NCI-H510A treated with DMSO at 0.1 percent for 48 hours (cell line): ENCODE measurements around the gene FRRS1L.

Experiments
- DNase-seq: peaks from one replicate; lab custom pipeline; 2025; lab: John Stamatoyannopoulos, UW

FRRS1L gene

DNA sequence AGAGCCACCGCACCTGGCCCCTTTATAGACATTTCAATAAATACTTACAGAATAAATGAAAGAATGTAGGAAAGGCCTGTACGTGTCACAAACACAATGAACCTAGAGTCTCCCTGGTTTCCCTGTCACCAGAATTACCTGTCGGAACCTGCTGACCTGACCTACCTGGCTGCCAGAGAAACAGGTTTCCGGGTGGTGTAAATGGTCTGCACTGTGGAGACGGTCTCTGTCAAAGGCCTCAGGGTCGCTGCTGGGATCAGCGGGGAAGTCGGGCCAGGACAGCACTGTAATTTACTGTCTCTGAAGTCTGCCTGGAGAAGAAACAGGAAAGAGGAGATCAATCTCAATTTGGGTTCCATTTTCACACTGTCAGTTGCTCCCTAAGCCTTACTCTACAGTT lies 9.3 kb upstream of the FRRS1L start:
- DNase-seq, result no peak

DNA sequence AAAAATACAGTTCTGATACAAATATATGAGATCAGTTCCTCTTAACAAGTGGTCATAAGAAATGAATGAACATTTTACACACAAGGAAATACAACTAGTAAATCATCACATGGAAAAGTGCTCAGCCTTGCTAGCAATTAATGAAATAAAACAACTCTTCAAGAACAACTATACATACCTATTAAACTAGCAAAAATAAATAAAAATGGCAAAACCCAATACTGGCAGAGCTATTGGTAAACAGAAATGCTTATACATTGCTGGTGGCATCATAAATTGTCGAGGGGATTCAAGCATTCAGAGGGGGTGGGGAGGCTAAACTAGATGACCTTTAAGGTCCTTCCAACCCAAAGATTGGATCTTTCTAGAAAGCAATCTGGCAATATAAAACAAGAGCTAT lies 5.9 kb upstream of the FRRS1L start:
- DNase-seq, result no peak

DNA sequence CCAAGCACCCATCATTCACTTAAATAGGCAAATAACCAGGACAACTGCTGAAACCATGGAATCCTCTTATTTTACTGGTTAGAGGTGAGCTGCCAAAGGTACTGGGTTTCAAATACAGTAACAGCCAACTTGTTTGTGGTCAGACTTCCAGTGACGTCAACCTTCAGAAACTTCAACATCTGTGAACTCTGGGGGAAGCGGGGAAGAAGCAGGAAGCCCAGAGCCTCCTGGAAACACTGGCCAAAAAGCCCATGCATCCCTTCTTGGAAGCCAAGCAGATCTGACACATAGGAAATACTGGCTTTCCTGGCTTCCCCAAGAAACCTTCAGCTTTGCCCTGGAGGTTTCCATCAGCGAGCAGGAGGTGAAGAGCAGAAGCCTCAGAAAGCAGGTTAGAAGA lies 4.9 kb upstream of the FRRS1L start:
- DNase-seq, result no peak

DNA sequence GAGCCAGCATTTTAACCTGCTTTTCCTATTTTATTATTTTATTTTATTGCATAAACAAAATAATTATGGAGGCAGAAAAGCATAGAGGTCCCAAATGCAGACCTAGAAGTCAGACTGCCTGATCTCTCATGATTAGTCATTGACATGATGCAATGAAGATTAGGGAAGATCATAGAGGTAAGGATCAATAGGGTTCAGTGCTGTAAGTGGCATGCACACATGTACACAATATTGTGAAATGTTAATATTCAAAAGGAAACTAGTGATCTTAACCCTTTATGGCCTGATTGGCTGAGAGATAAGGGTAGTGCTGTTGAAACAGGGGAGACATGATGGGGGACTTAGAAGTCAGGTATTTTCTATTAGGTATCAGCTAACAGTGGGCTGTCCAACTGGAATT lies 1.1 kb upstream of the FRRS1L start:
- no peak for DNase-seq

DNA sequence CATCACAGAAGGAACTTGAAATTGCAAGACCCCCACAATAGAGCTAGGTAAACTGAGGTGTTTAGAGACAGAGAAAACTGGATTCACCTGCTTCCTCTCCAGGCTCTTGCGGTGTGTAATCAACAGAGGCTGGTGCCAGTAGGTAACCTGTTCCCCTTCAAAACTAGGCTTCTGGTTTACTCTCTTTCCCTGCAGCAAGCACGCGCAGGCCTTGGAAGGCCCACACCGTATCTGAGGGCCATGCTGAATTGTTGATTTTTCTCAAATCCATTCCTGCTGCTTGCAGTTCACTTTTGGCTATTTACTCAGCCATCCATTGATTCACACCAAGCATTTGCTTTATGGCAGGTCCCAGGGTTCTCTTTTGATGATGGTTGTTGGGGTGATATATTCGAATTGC lies 667 bp upstream of the FRRS1L start:
- DNase-seq, result peak; percentile 7

DNA sequence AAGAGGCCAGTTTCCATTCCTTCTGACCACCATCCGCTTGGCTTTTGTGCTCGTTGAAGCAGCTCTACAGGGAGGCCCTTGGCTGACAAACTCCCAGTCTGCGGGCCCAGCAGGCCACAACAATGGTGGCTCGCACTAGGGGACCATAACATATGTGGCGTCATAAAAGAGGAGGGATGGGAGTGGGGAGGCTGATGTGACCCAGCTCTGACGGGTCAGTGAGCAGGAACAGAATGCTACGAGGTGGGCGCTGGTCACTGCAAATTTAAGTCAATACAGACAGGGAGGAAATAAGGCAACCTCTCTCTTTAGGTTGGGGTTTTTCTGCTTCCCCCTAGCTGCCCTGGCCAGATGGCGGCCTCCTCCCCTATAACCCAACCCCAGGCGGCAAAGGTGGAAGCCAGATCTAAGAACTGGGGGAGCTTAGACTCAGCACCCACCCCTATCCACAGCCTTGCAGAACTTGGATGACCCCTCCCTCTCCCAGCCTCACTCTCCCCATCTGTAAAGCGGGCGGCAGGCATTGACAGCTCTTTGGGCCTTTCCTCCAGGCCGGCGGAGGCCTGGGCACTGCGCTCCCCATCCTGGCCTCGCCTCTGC lies 778 bp downstream of the FRRS1L start:
- no peak for DNase-seq

DNA sequence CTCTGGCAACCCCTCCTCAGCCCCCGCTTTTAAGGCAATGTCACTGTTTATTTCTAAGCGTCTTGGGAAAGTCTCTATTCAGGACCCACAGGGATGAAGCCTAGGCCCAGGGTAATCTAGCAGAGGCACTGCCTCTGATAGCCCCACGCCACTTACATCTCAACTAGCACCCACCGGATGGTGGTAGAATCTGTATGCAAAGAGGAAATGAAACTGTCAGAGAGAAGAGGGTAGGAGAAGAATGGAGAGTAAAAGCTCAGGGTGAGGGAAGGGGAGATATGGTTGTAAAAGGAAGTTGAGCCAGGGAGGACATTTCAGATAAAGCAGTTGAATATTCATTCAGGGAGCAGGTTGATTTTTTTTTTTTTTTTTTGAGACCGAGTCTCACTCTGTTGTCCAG lies 3.0 kb downstream of the FRRS1L start:
- DNase-seq, result no peak

DNA sequence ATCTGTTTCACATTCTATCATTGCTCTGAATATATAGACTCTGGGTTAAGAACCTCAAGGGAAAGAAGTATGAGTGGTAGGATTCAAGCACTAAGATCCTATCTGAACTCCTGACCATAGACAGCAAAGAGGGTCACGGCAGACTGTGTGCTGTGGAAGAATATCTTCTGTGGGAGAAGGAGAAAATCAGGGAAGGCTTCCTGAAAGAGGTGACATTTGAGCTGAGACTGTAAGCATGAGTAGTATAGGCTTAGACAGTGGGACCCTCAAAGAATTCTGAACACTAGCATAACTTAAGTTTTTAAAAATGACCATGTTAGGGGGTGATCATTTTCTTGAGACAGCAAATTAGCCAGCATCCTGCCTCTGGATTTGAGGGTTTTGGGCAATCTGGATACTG lies 3.9 kb downstream of the FRRS1L start:
- DNase-seq, result no peak

DNA sequence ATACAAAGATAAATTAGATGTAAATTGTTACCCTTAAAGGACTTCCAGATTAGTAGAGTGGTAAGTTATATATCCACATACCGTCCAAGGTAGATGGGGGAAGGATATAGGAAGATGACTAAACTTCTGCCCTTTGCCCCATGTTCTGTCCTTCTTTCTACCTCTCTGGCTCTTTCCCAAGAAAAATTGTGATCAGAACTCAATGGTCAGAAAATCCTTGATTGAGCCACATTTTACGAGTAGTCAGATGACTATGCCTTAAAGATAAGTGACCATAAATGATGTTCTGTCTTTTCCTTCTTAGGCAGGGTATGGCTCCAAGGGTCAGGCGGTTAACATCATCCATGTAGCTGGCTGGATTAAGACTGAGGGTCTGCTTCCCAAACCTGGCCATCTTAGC lies 4.4 kb downstream of the FRRS1L start:
- no peak for DNase-seq

DNA sequence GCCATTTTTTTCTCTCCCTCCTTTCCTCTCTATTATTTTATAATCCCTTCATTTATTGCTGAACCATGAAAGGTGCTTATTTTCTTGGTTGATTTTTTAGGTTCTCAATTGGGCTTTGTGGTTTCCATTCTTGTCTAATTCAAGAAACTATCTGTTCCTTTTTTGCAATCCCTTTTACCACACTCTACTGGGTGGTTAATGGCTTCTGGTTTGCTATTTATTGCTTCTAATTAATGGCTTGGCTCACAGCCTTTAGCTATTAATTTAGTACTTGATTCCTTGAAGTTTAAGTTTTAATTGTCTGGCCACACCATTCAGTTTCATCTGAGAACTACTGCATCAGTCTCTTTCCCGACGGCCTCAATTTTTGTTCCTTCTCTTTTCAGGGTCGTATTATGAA lies 5.6 kb downstream of the FRRS1L start:
- DNase-seq, result no peak

DNA sequence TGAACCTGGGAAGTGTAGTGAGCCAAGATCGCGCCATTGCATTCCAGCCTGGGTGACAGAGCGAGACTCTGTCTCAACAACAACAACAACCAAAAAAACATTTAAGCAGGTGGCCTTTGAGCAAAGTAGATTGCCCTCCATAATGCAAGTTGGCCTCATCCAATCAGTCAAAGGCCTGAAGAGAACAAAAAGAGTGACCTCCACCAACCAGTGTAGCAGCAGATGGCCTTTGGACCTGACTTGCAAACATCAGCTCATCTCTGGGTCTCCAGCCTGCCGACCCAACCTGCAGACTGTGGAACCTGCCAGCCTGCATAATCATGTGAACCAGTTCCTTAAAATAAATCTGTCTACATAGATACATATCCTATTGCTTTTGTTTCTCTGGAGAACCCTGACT lies 7.5 kb downstream of the FRRS1L start:
- no peak for DNase-seq

DNA sequence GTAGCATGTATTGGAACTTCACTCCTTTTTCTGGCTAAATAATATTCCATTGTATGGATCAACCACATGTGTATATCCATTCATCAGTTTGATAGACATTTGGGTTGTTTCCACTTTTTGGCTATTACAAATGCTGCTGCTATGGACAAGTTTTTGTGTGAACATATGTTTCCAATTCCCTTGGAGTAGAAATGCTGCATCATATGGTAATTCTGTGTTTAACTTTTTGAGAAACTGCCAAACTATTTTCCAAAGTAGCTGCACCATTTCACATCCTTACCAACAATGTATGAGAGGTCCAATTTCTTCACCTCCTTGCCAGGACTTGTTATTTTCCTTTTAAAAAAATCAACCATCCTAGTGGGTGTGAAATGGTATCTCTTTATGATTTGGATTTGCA lies 8.4 kb downstream of the FRRS1L start:
- no peak for DNase-seq

DNA sequence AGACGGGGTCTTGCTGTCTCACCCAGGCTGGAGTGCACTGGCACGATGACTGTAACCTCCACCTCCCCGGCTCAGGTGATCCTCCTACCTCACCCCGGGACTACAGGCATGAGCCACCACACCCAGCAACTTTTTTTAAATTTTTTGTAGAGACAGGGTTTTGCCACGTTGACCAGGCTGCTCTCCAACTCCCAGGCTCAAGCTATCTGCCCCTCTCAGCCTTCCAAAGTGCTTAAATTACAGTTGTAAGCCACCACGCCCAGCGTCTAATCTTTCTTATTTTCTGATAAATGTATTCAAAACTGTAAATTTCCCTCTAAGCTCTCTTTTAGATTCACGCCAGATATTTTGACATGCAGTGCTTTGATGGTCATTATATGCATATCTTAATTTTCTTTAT lies 10.3 kb downstream of the FRRS1L start:
- no peak for DNase-seq

DNA sequence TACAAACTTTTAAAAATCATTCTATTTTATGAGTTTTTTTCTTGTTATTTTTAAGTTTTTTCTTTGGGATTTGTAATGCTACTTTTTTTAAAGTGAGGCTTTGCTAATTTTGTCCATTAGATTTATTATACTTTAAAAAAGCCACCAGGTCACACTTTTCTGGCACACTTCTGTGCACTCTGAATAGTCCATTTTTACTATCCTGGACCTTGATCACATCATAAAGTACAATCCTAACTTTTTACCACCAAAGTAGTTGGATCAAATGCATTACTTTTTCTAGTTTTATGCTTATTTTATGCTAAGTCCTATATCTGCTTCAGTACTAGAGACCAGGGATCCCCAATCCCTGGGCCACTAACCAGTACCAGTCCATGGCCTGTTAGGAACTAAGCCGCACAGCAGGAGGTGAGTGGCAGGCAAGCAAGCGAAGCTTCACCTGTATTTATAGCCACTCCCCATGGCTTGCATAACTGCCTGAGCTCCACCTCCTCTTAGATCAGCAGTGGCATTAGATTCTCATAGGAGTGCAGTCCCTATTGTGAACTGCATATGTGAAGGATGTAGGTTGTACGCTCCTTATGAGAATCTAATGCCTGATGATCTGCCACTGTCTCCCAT lies 16.0 kb downstream of the FRRS1L start:
- peak; percentile 7 for DNase-seq

DNA sequence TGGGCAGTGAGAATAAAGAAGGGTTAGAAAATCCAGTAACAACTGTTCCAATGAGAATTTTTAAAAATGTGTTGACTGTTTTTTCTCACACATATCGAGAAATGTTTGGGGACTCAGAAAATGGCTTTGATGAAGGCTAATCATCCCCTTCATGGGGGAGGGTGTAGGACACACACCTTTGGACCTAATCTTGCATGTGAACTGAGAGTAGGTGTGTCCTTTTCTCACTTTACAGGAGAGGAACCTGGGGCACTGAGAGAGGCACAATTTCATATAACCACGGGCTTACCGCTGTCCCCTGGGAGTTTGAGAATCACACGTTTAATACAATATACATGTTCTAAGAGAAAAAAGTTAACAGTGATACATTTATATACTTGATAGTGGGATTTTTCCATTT lies 17.3 kb downstream of the FRRS1L start:
- no peak for DNase-seq

DNA sequence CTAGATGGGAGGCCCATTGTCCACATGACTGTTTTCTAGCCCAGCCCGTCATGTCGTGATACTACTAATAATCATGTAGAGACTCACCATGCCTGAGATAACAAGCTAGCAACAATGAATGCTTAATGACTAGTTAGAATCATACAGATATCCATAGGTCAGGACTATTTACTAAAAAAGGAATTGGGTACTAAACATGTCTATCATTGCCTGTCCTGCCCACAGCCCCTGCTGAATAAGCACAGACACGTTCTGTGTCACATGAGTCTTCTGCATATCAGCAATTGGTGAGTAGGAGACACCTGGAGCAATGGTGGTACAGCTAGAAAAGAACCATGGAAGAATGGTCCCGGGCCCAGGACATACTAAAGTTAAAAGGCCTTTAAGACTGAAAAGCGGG lies 18.0 kb downstream of the FRRS1L start:
- no peak for DNase-seq

DNA sequence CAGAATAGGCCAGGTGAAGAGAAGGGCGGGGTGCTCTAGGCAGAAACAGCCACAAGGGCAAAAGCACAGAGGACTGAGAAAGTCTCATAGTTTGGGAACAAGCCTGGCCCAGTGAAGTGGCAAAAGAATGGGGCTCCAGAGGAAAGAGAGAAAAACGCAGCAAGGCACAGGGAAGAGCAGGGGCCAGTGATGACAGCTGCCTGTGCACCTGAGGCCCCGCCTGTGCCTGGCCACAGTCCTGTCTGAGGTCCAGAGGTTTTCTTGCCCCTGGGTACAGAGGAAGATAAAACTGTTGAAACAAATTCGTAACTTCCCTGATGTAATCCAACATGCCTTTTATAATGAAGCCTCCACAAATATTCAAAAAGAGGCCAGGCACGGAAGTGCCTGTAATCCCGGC lies 22.0 kb downstream of the FRRS1L start:
- no peak for DNase-seq

DNA sequence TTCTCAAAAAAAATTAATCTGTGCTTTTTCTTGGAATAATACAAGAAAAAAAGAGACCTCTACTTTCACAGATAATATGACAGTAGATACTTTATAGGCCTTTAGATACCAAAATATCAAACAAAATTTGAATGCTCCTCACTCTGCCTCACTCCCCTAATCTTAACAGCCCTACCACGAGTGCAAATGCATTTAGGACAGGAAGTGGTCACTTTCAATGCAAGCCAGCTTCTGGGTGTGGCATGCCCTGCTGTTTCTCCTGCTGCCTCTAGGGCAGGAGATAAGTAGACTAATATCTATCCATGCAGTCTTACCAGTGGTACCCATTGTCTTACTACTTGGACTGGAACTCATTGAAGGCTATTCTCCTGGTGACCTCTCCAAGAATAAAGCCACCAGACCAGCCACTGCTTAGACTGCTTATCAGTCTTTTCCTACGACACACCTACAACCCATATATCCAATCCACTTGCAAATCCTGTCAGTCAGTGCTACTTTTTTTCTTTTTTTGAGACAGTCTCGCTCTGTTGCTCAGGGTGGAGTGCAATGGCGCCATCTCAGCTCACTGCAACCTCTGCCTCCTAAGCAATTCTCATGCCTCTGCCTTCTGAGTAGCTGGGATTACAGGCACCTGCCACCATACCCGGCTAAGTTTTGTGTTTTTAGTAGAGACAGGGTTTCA lies 23.0 kb downstream of the FRRS1L start:
- DNase-seq, result peak; percentile 27

DNA sequence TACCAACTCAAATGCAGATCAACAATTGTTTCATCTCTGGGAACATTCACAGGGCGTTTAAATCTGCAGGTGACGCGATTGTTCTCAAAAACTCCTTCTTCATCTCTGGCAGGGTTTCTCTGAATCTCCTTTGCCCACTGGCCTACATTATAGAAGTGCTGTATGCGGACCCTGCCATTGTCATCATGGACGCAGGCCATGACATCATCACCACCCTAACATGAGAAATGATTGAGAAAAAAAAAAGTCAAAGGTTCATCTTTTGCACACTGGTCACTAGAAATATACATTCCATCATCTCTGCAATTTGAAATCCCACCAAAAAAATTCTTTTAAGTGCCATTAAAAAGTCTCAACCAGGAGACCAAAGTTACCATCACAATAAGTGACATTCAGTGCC lies 25.7 kb downstream of the FRRS1L start:
- no peak for DNase-seq

DNA sequence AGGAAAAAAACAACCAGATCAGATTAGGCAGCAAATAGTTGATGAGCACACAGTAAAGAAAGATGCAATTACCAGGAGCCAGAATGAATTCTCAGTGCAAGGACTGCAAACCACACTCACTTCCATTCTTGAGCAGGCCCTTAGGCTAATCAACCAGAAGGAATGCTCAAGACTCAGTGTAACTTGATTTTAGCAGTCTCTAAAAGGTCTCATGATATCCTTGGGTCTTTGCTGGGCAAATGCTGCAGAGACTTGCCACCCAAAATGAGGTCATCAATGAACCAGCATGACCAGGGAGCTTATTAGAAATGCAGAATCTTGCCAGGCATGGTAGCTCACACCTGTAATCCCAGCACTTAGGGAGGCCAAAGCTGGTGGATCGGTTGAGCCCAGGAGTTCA lies 27.2 kb downstream of the FRRS1L start:
- DNase-seq, result no peak

DNA sequence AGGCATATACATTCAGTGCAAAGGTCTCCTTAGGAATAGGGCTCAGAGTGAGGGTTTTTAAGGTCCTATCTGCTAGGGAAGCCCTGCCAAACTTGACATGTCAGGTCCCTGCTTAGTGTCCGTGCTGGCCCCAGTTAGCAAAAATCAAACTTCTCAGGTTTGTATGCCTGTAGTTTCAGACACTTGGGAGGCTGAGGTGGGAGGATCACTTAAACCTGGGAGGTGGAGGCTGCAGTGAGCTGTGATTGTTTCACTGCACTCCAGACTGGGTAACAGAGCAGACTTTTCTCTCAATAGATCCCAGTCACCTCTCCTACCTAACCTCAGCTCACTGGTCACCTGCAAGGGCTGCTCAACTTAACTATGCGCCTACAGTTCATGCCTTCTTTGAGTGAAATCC lies 28.6 kb downstream of the FRRS1L start:
- no peak for DNase-seq

DNA sequence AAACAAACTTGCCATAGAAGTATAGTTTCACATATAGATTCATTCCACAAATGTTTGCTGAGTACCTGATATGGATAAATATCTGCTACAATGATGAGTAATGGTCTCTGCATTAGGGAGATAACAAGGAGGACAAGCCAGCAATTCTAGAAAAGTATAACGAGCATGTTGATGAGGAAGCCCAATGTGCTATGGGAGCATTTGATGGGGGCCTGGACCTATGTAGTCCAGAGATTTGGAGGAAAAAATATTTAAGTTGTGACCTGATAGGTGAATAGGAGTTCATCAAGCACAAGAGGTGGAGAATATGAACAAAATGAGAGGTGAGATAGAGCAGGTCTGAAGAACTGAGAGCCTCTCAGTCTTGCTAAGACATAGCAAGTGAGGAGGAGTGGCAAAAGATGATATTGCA lies 32.9 kb downstream of the FRRS1L start:
- DNase-seq, result no peak

DNA sequence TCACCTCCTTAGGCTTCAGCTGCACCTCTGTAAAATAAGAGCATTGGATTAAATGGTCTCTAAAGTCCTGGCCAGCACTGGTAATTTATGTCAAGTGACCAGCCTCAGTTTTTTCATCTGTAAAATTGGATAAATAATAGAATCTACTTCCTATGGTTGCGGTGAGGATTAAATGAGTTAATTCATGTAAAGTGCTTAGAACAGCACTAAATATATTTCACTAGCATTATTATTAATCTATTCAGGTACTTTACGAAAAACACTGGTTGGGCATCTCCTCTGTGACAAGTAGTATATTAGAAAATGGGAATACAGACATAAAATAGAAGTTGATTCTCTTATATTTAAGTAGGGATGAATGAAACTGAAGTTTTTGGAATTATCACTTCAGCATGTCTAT lies 33.5 kb downstream of the FRRS1L start:
- no peak for DNase-seq

DNA sequence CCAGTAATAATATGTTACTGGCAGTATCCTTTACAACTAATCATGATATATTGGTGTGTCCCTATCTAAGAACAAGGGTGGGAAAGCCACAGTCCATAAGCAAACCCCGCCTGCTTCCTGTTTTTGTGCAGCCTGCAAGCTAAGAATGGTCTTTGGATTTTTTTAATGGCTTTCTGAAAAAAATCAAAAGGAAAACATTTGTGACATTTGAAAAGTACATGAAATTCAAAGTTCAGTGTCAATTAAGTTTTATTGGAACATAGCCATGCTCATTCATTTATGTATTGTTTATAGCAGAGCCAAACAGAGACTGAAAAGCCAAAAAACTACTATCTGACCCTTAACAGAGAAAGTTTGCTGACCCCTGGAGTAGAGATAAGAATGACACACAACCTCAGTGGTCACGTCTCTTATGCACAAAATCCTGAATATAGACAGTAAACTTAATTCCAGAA lies 34.5 kb downstream of the FRRS1L start:
- no peak for DNase-seq
